ENCODE data around the gene MFSD1. TPM values are rescaled to one million over a fixed set of nuclear protein-coding genes. Genes with fewer than 3 reads are reported as not detected.

MFSD1 gene
- total RNA-seq, 4 donors from 2014 or later: 36.3 to 93.8 (median 65.2) TPM

DNA sequence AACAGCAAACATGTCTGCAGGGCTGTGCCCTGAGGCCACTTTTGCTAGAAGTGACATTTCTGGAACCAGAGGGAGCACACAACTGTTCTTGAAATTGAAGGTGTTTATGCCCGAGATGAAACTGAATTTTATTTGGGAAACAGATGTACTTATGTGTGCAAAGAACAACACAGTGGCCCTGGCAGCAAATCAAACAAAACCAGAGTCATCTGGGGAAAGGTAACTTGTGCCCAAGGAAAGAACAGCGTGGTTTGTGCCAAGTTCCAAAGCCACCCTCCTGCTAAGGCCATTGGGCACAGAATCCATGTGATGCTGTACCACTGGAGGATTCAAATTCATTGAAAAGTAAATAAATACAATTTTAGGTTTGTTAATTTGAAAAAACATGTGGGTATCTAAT lies 38.4 kb upstream of the MFSD1 start:
- Histone ChIP-seq H3K4me1 (peaks cover 11 to 42% (median 18%) of the 10 kb centered on the region in 3 donors), H3K27ac (peak overlapping the region in 2 of 4 donors; percentile 32 to 61)
- 88 to 92% methylated on average over 2 of the region's 2 CpGs for WGBS, 2 donors (ENCODE audit: low coverage in 1 of 2)

DNA sequence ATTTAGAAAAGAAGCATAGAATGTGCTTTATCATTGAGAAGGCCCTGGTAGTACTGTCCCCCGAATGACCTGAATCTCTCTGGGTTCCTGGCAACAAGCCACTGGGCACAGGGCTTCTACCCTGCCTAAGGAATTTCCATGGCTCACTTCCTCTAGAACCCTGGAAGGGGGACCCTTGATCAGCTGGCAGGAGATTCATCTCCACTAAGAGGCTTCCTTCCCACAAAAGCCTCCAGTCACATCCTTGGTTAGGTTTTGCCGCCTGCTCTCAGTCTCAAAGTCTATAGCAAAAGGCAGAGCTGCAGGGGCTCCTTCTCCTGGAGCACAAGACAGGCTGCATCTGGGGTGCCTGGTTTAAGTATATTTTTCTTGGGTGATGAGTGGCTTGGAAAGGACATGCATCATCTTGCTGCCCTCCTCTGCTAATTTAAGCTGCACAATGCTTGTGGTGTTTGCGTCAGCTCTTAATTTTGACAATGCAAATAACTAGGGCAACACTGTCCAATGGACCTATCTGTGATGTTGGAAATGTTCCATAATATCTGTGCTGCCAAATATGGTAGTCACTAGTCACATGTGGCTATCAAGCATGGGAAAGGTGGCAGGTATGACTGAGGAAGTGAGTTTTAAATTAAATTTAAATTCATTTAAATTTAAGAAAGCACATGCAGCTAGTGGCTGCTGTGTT lies 36.2 kb upstream of the MFSD1 start:
- Histone ChIP-seq H3K9me3 (no peaks in the 10 kb centered on the region), H3K27me3 (no peaks in the 10 kb centered on the region), H3K4me1 (peaks cover 26 to 62% (median 32%) of the 10 kb centered on the region in 3 donors), H3K27ac (no peak overlapping the region), H3K36me3 (no peaks in the 10 kb centered on the region), H3K4me3 (no peak overlapping the region)
- WGBS, 2 donors (ENCODE audit: low coverage in 1 of 2): 75 to 100% methylated on average over 1 to 2 of the region's 3 CpGs
- TF ChIP-seq EP300 (IDR thresholded peaks at IDR 0.05) (no peak), POLR2A (IDR thresholded peaks at IDR 0.05) (no peak), POLR2AphosphoS5 (IDR thresholded peaks at IDR 0.05) (no peak)
- TF ChIP-seq, protein P1, sequence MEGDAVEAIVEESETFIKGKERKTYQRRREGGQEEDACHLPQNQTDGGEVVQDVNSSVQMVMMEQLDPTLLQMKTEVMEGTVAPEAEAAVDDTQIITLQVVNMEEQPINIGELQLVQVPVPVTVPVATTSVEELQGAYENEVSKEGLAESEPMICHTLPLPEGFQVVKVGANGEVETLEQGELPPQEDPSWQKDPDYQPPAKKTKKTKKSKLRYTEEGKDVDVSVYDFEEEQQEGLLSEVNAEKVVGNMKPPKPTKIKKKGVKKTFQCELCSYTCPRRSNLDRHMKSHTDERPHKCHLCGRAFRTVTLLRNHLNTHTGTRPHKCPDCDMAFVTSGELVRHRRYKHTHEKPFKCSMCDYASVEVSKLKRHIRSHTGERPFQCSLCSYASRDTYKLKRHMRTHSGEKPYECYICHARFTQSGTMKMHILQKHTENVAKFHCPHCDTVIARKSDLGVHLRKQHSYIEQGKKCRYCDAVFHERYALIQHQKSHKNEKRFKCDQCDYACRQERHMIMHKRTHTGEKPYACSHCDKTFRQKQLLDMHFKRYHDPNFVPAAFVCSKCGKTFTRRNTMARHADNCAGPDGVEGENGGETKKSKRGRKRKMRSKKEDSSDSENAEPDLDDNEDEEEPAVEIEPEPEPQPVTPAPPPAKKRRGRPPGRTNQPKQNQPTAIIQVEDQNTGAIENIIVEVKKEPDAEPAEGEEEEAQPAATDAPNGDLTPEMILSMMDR (IDR thresholded peaks at IDR 0.05): no peak
- ATAC-seq: no peak

More for the DNA sequence above, 38.4 kb upstream of the MFSD1 start:
- H3K27me3 ChIP-seq: no peaks in the 10 kb centered on the region
- no peak for ATAC-seq
- no peaks in the 10 kb centered on the region for H3K9me3 ChIP-seq
- TF ChIP-seq POLR2A (IDR thresholded peaks at IDR 0.05): no peak
- TF ChIP-seq, protein P1 (IDR thresholded peaks at IDR 0.05): no peak
- no peak for TF ChIP-seq EP300 (IDR thresholded peaks at IDR 0.05)
- TF ChIP-seq POLR2AphosphoS5 (IDR thresholded peaks at IDR 0.05): no peak
- no peak overlapping the region for H3K4me3 ChIP-seq
- H3K36me3 ChIP-seq: no peaks in the 10 kb centered on the region

DNA sequence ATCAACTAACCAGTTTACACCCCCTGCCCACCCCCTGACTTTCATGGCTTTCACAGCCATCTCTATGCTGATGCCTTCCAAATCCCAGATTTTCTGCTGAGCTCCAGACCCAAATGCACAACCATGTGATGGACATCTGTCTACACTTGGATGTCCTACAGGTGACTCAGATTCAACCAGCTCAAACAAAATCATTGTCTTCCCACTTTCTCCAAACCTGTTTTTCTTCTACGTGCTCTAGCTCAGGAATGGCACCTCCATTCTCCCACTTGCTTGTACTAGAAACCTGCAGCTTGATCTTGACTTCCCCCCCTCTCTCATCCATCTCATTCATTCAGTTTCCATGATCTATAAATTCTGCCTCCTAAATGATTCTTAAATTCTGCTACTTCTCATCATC lies 35.5 kb upstream of the MFSD1 start:
- H3K27ac ChIP-seq: no peak overlapping the region
- H3K4me3 ChIP-seq: no peak overlapping the region
- H3K36me3 ChIP-seq: no peaks in the 10 kb centered on the region
- TF ChIP-seq, protein P1 (IDR thresholded peaks at IDR 0.05): no peak
- no peak for TF ChIP-seq EP300 (IDR thresholded peaks at IDR 0.05)
- TF ChIP-seq POLR2AphosphoS5 (IDR thresholded peaks at IDR 0.05): no peak
- TF ChIP-seq POLR2A (IDR thresholded peaks at IDR 0.05): no peak
- no peaks in the 10 kb centered on the region for H3K9me3 ChIP-seq
- peaks cover 33 to 69% (median 38%) of the 10 kb centered on the region in 3 donors for H3K4me1 ChIP-seq
- H3K27me3 ChIP-seq: no peaks in the 10 kb centered on the region
- no peak for ATAC-seq
- WGBS, 2 donors (ENCODE audit: low coverage in 1 of 2): 95 to 100% methylated on average over 1 of the region's 1 CpG

DNA sequence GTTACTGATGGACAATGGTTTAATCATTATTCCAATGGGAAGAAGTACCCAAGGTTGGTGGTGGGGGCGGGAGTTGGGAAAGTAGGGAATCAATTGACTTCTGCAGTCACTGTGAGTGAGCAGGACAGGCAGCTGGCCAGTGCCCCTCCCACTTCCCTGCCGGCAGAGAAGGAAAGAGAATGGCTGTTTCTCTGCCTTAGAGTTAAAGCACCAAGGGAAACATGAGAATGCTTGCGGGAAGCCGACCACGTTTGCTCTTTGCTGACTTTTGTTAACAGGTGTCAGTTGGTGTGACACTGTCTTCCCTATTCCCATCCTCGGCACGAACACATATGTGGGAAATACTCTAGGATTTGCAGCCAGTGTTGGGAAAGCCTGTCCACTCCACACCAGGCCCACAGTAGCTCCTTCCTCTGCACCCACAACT lies 33.5 kb upstream of the MFSD1 start:
- 0 to 20% methylated on average over 2 of the region's 7 CpGs for WGBS, 2 donors (ENCODE audit: low coverage in 1 of 2)
- H3K4me1 ChIP-seq: peaks cover 41 to 84% (median 41%) of the 10 kb centered on the region in 3 donors
- H3K27ac ChIP-seq: peak overlapping the region; percentile 75 to 89 (median 84)
- H3K36me3 ChIP-seq: no peaks in the 10 kb centered on the region
- H3K27me3 ChIP-seq: no peaks in the 10 kb centered on the region
- no peaks in the 10 kb centered on the region for H3K9me3 ChIP-seq
- no peak for TF ChIP-seq POLR2A (IDR thresholded peaks at IDR 0.05)
- TF ChIP-seq EP300 (IDR thresholded peaks at IDR 0.05): no peak
- no peak for TF ChIP-seq POLR2AphosphoS5 (IDR thresholded peaks at IDR 0.05)
- TF ChIP-seq, protein P1 (IDR thresholded peaks at IDR 0.05): no peak
- peak; percentile 50 for ATAC-seq
- H3K4me3 ChIP-seq: peak overlapping the region in 1 of 2 donors; percentile 22
